HCT116 (cell line): ENCODE data around the gene NUAK2.

Source experiments
- CBX3 ChIP-seq: IDR thresholded peaks from 2 replicates; pipeline ENCODE4 v1.6.1; 2012; ENCODE audit warnings: low read depth
- CTCF ChIP-seq, 3 experiments: fragments of 200-600 bp in 1 of 3; sonication (generic) in 1 of 3; IDR thresholded peaks in 2 of 3; conservative IDR thresholded peaks in 1 of 3; 2 replicates each; pipeline ENCODE4 v1.5.1; 2012 to 2017; ENCODE audit warnings: low read depth in 2 of 3, low read length in 2 of 3, antibody characterized with exemption in 1 of 3, borderline replicate concordance in 1 of 3, control low read depth in 1 of 3, mild to moderate bottlenecking in 1 of 3, mixed read lengths in 1 of 3, mixed run types in 1 of 3, moderate library complexity in 1 of 3; ENCODE audit not compliant: insufficient read depth in 1 of 3
- EZH2 ChIP-seq: fragments of 200-600 bp; sonication (generic); IDR thresholded peaks from 2 replicates; pipeline ENCODE4 v1.6.1; 2017; ENCODE audit warnings: antibody characterized with exemption, mixed run types
- FOSL1 ChIP-seq: IDR thresholded peaks from 2 replicates; pipeline ENCODE4 v1.6.1; 2012; ENCODE audit warnings: low read depth
- JUND ChIP-seq: IDR thresholded peaks from 2 replicates; pipeline ENCODE4 v1.6.1; 2012
- POLR2A ChIP-seq: IDR thresholded peaks from 2 replicates; pipeline ENCODE4 v1.7.0; 2011; ENCODE audit warnings: borderline replicate concordance; ENCODE audit not compliant: insufficient read depth, insufficient read length; ENCODE audit errors: extremely low read depth
- RAD21 ChIP-seq: IDR thresholded peaks from 2 replicates; pipeline ENCODE4 v1.6.1; 2012; ENCODE audit warnings: low read depth, mild to moderate bottlenecking
- REST ChIP-seq: IDR thresholded peaks from 2 replicates; pipeline ENCODE4 v1.6.1; 2012; ENCODE audit warnings: low read depth
- SP1 ChIP-seq: IDR thresholded peaks from 2 replicates; pipeline ENCODE4 v1.6.1; 2012; ENCODE audit warnings: low read depth
- SRF ChIP-seq: IDR thresholded peaks from 2 replicates; pipeline ENCODE4 v1.6.1; 2012; ENCODE audit warnings: low read depth
- TCF7L2 ChIP-seq: IDR thresholded peaks from 2 replicates; pipeline ENCODE4 v1.7.0; 2011; ENCODE audit warnings: borderline replicate concordance, inconsistent platforms; ENCODE audit not compliant: insufficient read depth, insufficient read length; ENCODE audit errors: extremely low read depth
- ZBTB33 ChIP-seq: IDR thresholded peaks from 2 replicates; pipeline ENCODE4 v1.6.1; 2011; ENCODE audit warnings: mild to moderate bottlenecking, low read length, moderate library complexity; ENCODE audit not compliant: insufficient replicate concordance; ENCODE audit errors: extremely low read depth
- ZNF274 ChIP-seq: fragments of 200-500 bp; sonication (Bioruptor generic); IDR thresholded peaks from 2 replicates; pipeline ENCODE4 v1.6.1; 2014; ENCODE audit warnings: mild to moderate bottlenecking, low read depth, low read length, inconsistent platforms

DNA sequence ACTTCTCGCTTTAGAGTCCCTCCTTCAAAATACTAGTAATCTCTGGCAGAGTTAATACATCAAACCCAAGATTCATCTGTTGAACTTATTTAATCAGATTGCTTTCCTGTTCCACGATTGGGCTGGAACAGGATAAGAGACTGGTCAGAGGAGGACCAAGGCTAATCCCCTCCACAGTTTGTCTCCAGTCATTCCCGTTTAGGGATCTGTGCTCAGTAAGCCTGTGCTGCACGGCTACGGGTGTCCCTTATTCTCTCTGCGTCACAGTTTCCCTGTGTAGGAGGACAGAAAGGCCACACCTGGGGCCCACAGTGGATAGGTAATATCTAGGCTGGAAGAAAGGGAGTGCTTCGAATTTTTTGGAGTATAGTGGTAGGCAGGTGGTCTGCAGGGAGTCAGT lies 16.5 kb upstream of the NUAK2 start:
- no peak for TF ChIP-seq CTCF (IDR thresholded peaks at IDR 0.05 in 2 of 3, conservative IDR thresholded peaks at IDR 0.05 in 1 of 3; ENCODE audit: borderline replicate concordance in 1 of 3, insufficient read depth in 1 of 3, low read depth in 2 of 3, low read length in 2 of 3)
- no peak for TF ChIP-seq ZBTB33
- no peak for TF ChIP-seq JUND
- TF ChIP-seq SP1, result no peak
- no peak for TF ChIP-seq CBX3
- TF ChIP-seq ZNF274, result no peak
- TF ChIP-seq EZH2, result no peak
- TF ChIP-seq FOSL1, result no peak
- no peak for TF ChIP-seq TCF7L2
- TF ChIP-seq POLR2A, result no peak
- TF ChIP-seq REST, result no peak
- TF ChIP-seq SRF, result no peak
- TF ChIP-seq RAD21, result no peak
